Neural cell (in vitro differentiated cells): ENCODE measurements around the gene GABRG3. TPM values are rescaled to one million over a fixed set of nuclear protein-coding genes. Genes with fewer than 3 reads are reported as not detected.

Source experiments
- H2AFZ ChIP-seq: fragments of 200-600, 300-800 bp; sonication (generic), shearing (Covaris generic); 2 replicates; pipeline ENCODE4 v1.6.0; 2014; ENCODE audit warnings: low read depth, mild to moderate bottlenecking, antibody characterized with exemption, low read length, moderate library complexity
- H3F3A ChIP-seq: fragments of 200-600 bp; shearing (Covaris generic); 2 replicates; pipeline ENCODE4 v1.6.1; 2016; ENCODE audit warnings: mild to moderate bottlenecking, moderate library complexity, mixed read lengths, antibody characterized with exemption, low read length; ENCODE audit not compliant: insufficient read depth, poor library complexity, severe bottlenecking
- H3K27ac ChIP-seq: fragments of 200-600, 300-800 bp; sonication (generic), shearing (Covaris generic); 2 replicates; pipeline ENCODE4 v1.5.1; 2014; ENCODE audit warnings: mild to moderate bottlenecking, low read length, moderate library complexity
- H3K27me3 ChIP-seq: fragments of 300-800, 200-600 bp; sonication (generic), shearing (Covaris generic); 2 replicates; pipeline ENCODE4 v1.6.0; 2014; ENCODE audit warnings: mild to moderate bottlenecking, low read depth, low read length, moderate library complexity; ENCODE audit not compliant: insufficient read depth
- H3K36me3 ChIP-seq: fragments of 300-800, 200-600 bp; sonication (generic), shearing (Covaris generic); 2 replicates; pipeline ENCODE4 v1.5.1; 2014; ENCODE audit warnings: mild to moderate bottlenecking, antibody characterized with exemption, low read length, moderate library complexity; ENCODE audit not compliant: insufficient read depth
- H3K4me2 ChIP-seq: fragments of 300-800, 200-600 bp; sonication (generic), shearing (Covaris generic); 2 replicates; pipeline ENCODE4 v1.6.0; 2014; ENCODE audit warnings: mild to moderate bottlenecking, low read length
- H3K4me3 ChIP-seq: fragments of 300-800, 200-600 bp; sonication (generic), shearing (Covaris generic); 2 replicates; pipeline ENCODE4 v1.5.1; 2014; ENCODE audit warnings: mild to moderate bottlenecking, low read length, moderate library complexity
- H3K79me2 ChIP-seq: fragments of 200-600 bp; shearing (Covaris generic); replicated peaks from 2 replicates; pipeline ENCODE4 v1.6.0; 2014; ENCODE audit warnings: mild to moderate bottlenecking, low read length, moderate library complexity; ENCODE audit not compliant: insufficient read depth
- H3K9ac ChIP-seq: fragments of 300-800, 200-600 bp; sonication (generic), shearing (Covaris generic); 2 replicates; pipeline ENCODE4 v1.6.1; 2016; ENCODE audit warnings: mild to moderate bottlenecking, low read length, mixed read lengths
- H3K9me2 ChIP-seq: fragments of 200-600 bp; shearing (Covaris generic); 2 replicates; pipeline ENCODE4 v1.6.1; 2016; ENCODE audit warnings: mild to moderate bottlenecking, low read length, mixed read lengths; ENCODE audit not compliant: insufficient read depth
- H3K9me3 ChIP-seq: fragments of 200-600, 300-800 bp; sonication (generic), shearing (Covaris generic); 2 replicates; pipeline ENCODE4 v1.6.1; 2016; ENCODE audit warnings: mild to moderate bottlenecking, mixed run types, low read length, moderate library complexity, mixed read lengths
- H4K20me1 ChIP-seq: fragments of 200-600 bp; shearing (Covaris generic); 2 replicates; pipeline ENCODE4 v1.6.1; 2016; ENCODE audit warnings: mild to moderate bottlenecking, mixed run types; ENCODE audit not compliant: insufficient read depth
- CTCF ChIP-seq: fragments of 450-650 bp; IDR thresholded peaks from 2 replicates; pipeline ENCODE4 v1.5.1; 2014; ENCODE audit warnings: antibody characterized with exemption, mild to moderate bottlenecking, moderate library complexity; ENCODE audit not compliant: poor library complexity, severe bottlenecking
- EP300 ChIP-seq: fragments of 450-650 bp; conservative IDR thresholded peaks from 2 replicates; pipeline ENCODE4 v1.6.1; 2014; ENCODE audit warnings: antibody characterized with exemption, mild to moderate bottlenecking, moderate library complexity; ENCODE audit not compliant: poor library complexity, severe bottlenecking
- EZH2 ChIP-seq: fragments of 200-600, 300-800 bp; shearing (Covaris generic), sonication (generic); IDR thresholded peaks from 2 replicates; pipeline ENCODE4 v1.6.1; 2014; ENCODE audit warnings: antibody characterized with exemption, low read length, borderline replicate concordance, mild to moderate bottlenecking; ENCODE audit not compliant: insufficient read depth, poor library complexity, severe bottlenecking
- MXI1 ChIP-seq: fragments of 450-650 bp; conservative IDR thresholded peaks from 2 replicates; pipeline ENCODE4 v1.6.1; 2014; ENCODE audit warnings: antibody characterized with exemption, mild to moderate bottlenecking; ENCODE audit not compliant: poor library complexity, severe bottlenecking
- POLR2AphosphoS5 ChIP-seq: IDR thresholded peaks from 2 replicates; pipeline ENCODE4 v1.6.1; 2012
- RAD21 ChIP-seq: fragments of 450-650 bp; conservative IDR thresholded peaks from 2 replicates; pipeline ENCODE4 v1.6.1; 2014; ENCODE audit warnings: antibody characterized with exemption, mild to moderate bottlenecking, moderate library complexity
- REST ChIP-seq: IDR thresholded peaks from 2 replicates; pipeline ENCODE4 v1.6.1; 2012; ENCODE audit warnings: borderline replicate concordance
- SMC3 ChIP-seq: fragments of 450-650 bp; conservative IDR thresholded peaks from 2 replicates; pipeline ENCODE4 v1.6.1; 2014; ENCODE audit warnings: antibody characterized with exemption, mild to moderate bottlenecking, moderate library complexity; ENCODE audit not compliant: poor library complexity
- TAF1 ChIP-seq: IDR thresholded peaks from 2 replicates; pipeline ENCODE4 v1.6.1; 2012; ENCODE audit warnings: low read depth
- polyA plus RNA-seq: library from polyadenylated mRNA; depleted of rRNA; stranded (reverse); fragments of >200 nt; gene quantifications from 2 replicates; pipeline ENCODE4 v1.2.3, GENCODE V29; 2014

GABRG3 gene
- polyA plus RNA-seq, 1 donor from 2014 or later = 1.2 TPM

GRCh38 chr15:27441120-27441519 is 470.1 kb downstream of the GABRG3 start:
- no peaks in the 10 kb centered on the region for H3K9me3 ChIP-seq
- H3K27me3 ChIP-seq = no peaks in the 10 kb centered on the region
- no peak overlapping the region for H3K4me3 ChIP-seq
- no peak overlapping the region for H2AFZ ChIP-seq
- TF ChIP-seq RAD21 (no peak), REST (no peak), SMC3 (no peak), EZH2 (no peak), MXI1 (no peak)
- no peaks in the 10 kb centered on the region for H3K9me2 ChIP-seq
- no peak overlapping the region for H3K4me2 ChIP-seq
- no peaks in the 10 kb centered on the region for H3F3A ChIP-seq
- H3K36me3 ChIP-seq = no peaks in the 10 kb centered on the region
- no peak overlapping the region for H3K27ac ChIP-seq
- no peaks in the 10 kb centered on the region for H3K79me2 ChIP-seq
- H4K20me1 ChIP-seq = no peaks in the 10 kb centered on the region
- no peak overlapping the region for H3K9ac ChIP-seq

- no peaks in the 10 kb centered on the region for H3K36me3 ChIP-seq
- no peak overlapping the region for H3K4me2 ChIP-seq
- H3K9me2 ChIP-seq = no peaks in the 10 kb centered on the region
- H3K27ac ChIP-seq = no peak overlapping the region
- H3K4me3 ChIP-seq = no peak overlapping the region
- H2AFZ ChIP-seq = no peak overlapping the region
- H4K20me1 ChIP-seq = no peaks in the 10 kb centered on the region
- no peak for TF ChIP-seq CTCF
- no peak for TF ChIP-seq MXI1
- TF ChIP-seq RAD21 = no peak
- no peak for TF ChIP-seq EZH2
- no peak for TF ChIP-seq REST
- no peak for TF ChIP-seq SMC3
- TF ChIP-seq TAF1 = no peak
- no peak for TF ChIP-seq POLR2AphosphoS5
- TF ChIP-seq EP300 = no peak
- no peaks in the 10 kb centered on the region for H3F3A ChIP-seq
- H3K27me3 ChIP-seq = no peaks in the 10 kb centered on the region
- H3K9ac ChIP-seq = no peak overlapping the region
- no peaks in the 10 kb centered on the region for H3K79me2 ChIP-seq
- H3K9me3 ChIP-seq = no peaks in the 10 kb centered on the region
Observed at GRCh38 chr15:27448234-27448633, 477.3 kb downstream of the GABRG3 start.
